Trophoblast cell (in vitro differentiated cells and primary cell): ENCODE measurements around the gene SCYL2.
A peak's percentile ranks its signal among the peaks of the same experiment; 100 is the strongest.

ENCODE experiments used
- DNase-seq, 2 donors: peaks; one replicate each; pipeline ENCODE4 v3.0.0-alpha.2; 2016
- H2AFZ ChIP-seq: 2 replicates; pipeline ENCODE4 v1.6.1; 2013; ENCODE audit warnings: low read length, moderate library complexity, mild to moderate bottlenecking; ENCODE audit not compliant: insufficient read depth, poor library complexity
- H2AK5ac ChIP-seq: 2 replicates; pipeline ENCODE4 v1.6.1; 2013; ENCODE audit warnings: mild to moderate bottlenecking, low read length
- H2BK120ac ChIP-seq: 2 replicates; pipeline ENCODE4 v1.6.1; 2013; ENCODE audit warnings: low read length, mild to moderate bottlenecking, moderate library complexity; ENCODE audit not compliant: insufficient read depth, poor library complexity
- H2BK12ac ChIP-seq: 2 replicates; pipeline ENCODE4 v1.6.1; 2013; ENCODE audit warnings: mild to moderate bottlenecking, low read length, moderate library complexity
- H2BK5ac ChIP-seq: 2 replicates; pipeline ENCODE4 v1.6.1; 2013; ENCODE audit warnings: low read length, low read depth, moderate library complexity, mild to moderate bottlenecking; ENCODE audit not compliant: poor library complexity
- H3K14ac ChIP-seq: 2 replicates; pipeline ENCODE4 v1.6.1; 2013; ENCODE audit warnings: mild to moderate bottlenecking, low read length
- H3K18ac ChIP-seq: 2 replicates; pipeline ENCODE4 v1.6.1; 2013; ENCODE audit warnings: mild to moderate bottlenecking, low read length
- H3K23ac ChIP-seq: 2 replicates; pipeline ENCODE4 v1.6.1; 2013; ENCODE audit warnings: low read length
- H3K27ac ChIP-seq: 2 replicates; pipeline ENCODE4 v1.5.1; 2013; ENCODE audit warnings: low read depth, mild to moderate bottlenecking, inconsistent platforms, low read length, moderate library complexity
- H3K27me3 ChIP-seq: 2 replicates; pipeline ENCODE4 v1.6.1; 2013; ENCODE audit warnings: inconsistent platforms, mild to moderate bottlenecking, low read length, moderate library complexity; ENCODE audit not compliant: insufficient read depth
- H3K36me3 ChIP-seq, 2 experiments: 1 replicate in 1 of 2; 2 replicates in 1 of 2; pipeline ENCODE4 v1.6.1; 2013; ENCODE audit warnings: low read length in 2 of 2, mild to moderate bottlenecking in 2 of 2, moderate library complexity in 1 of 2; ENCODE audit not compliant: insufficient read depth in 2 of 2, control insufficient read depth in 1 of 2
- H3K4ac ChIP-seq: 2 replicates; pipeline ENCODE4 v1.6.1; 2013; ENCODE audit warnings: low read depth, mild to moderate bottlenecking, low read length, moderate library complexity
- H3K4me1 ChIP-seq, 2 experiments: 1 replicate in 1 of 2; 2 replicates in 1 of 2; pipeline ENCODE4 v1.6.1; 2013; ENCODE audit warnings: low read length in 2 of 2, mild to moderate bottlenecking in 2 of 2, moderate library complexity in 1 of 2; ENCODE audit not compliant: insufficient read depth in 2 of 2, control insufficient read depth in 1 of 2
- H3K4me2 ChIP-seq: 2 replicates; pipeline ENCODE4 v1.6.1; 2013; ENCODE audit warnings: inconsistent platforms, mild to moderate bottlenecking, low read length, moderate library complexity
- H3K4me3 ChIP-seq: 2 replicates; pipeline ENCODE4 v1.5.1; 2013; ENCODE audit warnings: mild to moderate bottlenecking, low read depth, low read length, inconsistent platforms
- H3K79me1 ChIP-seq: one replicate; pipeline ENCODE4 v1.6.1; 2013; ENCODE audit warnings: low read length
- H3K79me2 ChIP-seq: 2 replicates; pipeline ENCODE4 v1.6.1; 2013; ENCODE audit warnings: low read length, mild to moderate bottlenecking; ENCODE audit not compliant: control insufficient read depth, insufficient read depth, poor library complexity
- H3K9ac ChIP-seq: 2 replicates; pipeline ENCODE4 v1.6.1; 2013; ENCODE audit warnings: mild to moderate bottlenecking, low read length
- H3K9me3 ChIP-seq: 2 replicates; pipeline ENCODE4 v1.6.1; 2013; ENCODE audit warnings: low read depth, mild to moderate bottlenecking, control low read depth, inconsistent platforms, low read length; ENCODE audit not compliant: insufficient read depth
- H4K12ac ChIP-seq: 2 replicates; pipeline ENCODE4 v1.6.1; 2013; ENCODE audit warnings: low read depth, mild to moderate bottlenecking, low read length, moderate library complexity
- H4K8ac ChIP-seq: 2 replicates; pipeline ENCODE4 v1.6.1; 2013; ENCODE audit warnings: low read depth, mild to moderate bottlenecking, low read length, moderate library complexity
- H4K91ac ChIP-seq: one replicate; pipeline ENCODE4 v1.6.1; 2013; ENCODE audit warnings: low read depth, mild to moderate bottlenecking, low read length, moderate library complexity
- WGBS: extraction: QIAGEN DNeasy Blood & Tissue Kit; methylation state at CpG from one replicate; pipeline ENCODE4 v1.1.7; 2013; ENCODE audit warnings: missing lambda C conversion rate; ENCODE audit not compliant: insufficient read length, insufficient coverage; ENCODE audit errors: extremely low coverage; 5-methylcytosine and 5-hydroxymethylcytosine counted together

SCYL2 gene

DNA sequence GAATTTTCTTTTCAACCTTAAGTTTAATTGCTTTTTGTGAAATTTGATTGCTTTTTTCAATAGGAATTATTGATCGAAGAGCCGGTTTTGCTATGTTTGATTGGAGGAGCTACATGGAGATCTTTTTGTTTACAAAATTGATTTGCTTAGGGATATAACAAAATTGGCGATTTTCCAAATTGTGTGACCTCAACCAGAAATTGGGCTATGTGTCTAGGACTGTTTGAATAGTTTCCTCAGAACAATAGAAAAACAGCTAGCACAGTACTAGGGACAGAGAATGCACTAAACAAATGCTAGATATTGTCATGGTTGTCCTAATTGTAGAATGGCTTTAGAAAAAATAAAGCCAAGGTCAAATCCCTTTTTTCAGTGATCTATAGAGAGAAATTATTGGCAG, 92.3 kb downstream of the SCYL2 start:
- no peak overlapping the region for H2AFZ ChIP-seq
- H3K18ac ChIP-seq = no peak overlapping the region
- no peak overlapping the region for H4K8ac ChIP-seq
- H2BK5ac ChIP-seq = no peak overlapping the region
- no peak overlapping the region for H4K12ac ChIP-seq
- no peaks in the 10 kb centered on the region for H3K79me2 ChIP-seq
- H4K91ac ChIP-seq = no peak overlapping the region
- no peak overlapping the region for H2BK120ac ChIP-seq
- no peaks in the 10 kb centered on the region for H3K79me1 ChIP-seq
- no peaks in the 10 kb centered on the region for H3K27me3 ChIP-seq
- no peak overlapping the region for H3K4me3 ChIP-seq
- no peak for DNase-seq
- no peak overlapping the region for H3K4ac ChIP-seq
- no peak overlapping the region for H3K9ac ChIP-seq
- WGBS = no CpG with 5 or more reads among the region's 3 CpGs
- no peaks in the 10 kb centered on the region for H3K9me3 ChIP-seq
- H3K4me2 ChIP-seq = no peak overlapping the region
- no peak overlapping the region for H3K23ac ChIP-seq
- H3K4me1 ChIP-seq = peaks cover 6 to 7% of the 10 kb centered on the region in 2 experiments
- H3K27ac ChIP-seq = no peak overlapping the region
- H2AK5ac ChIP-seq = no peak overlapping the region
- H2BK12ac ChIP-seq = no peak overlapping the region
- H3K36me3 ChIP-seq = no peaks in the 10 kb centered on the region
- H3K14ac ChIP-seq = no peak overlapping the region

GRCh38 chr12:100359822-100360221, 92.8 kb downstream of the SCYL2 start:
- Histone ChIP-seq H3K4me2 (no peak overlapping the region), H2AK5ac (no peak overlapping the region), H2BK120ac (no peak overlapping the region), H3K4me3 (no peak overlapping the region), H3K18ac (no peak overlapping the region), H3K79me2 (no peaks in the 10 kb centered on the region), H4K91ac (no peak overlapping the region), H2BK12ac (no peak overlapping the region), H4K8ac (no peak overlapping the region), H3K27ac (no peak overlapping the region), H3K4me1 (peaks cover 6 to 7% of the 10 kb centered on the region in 2 experiments), H3K9ac (no peak overlapping the region), H3K23ac (no peak overlapping the region), H2BK5ac (no peak overlapping the region), H3K9me3 (peaks cover 2% of the 10 kb centered on the region), H4K12ac (no peak overlapping the region), H3K36me3 (no peaks in the 10 kb centered on the region), H3K14ac (no peak overlapping the region), H3K79me1 (no peaks in the 10 kb centered on the region), H3K27me3 (no peaks in the 10 kb centered on the region), H3K4ac (no peak overlapping the region), H2AFZ (no peak overlapping the region)
- DNase-seq = peak in 1 of 2 donors; percentile 54
- no CpG with 5 or more reads among the region's 2 CpGs for WGBS

GRCh38 chr12:100360450-100360849, 93.5 kb downstream of the SCYL2 start:
- Histone ChIP-seq H3K79me1 (no peaks in the 10 kb centered on the region), H3K4ac (no peak overlapping the region), H2AFZ (no peak overlapping the region), H2BK12ac (no peak overlapping the region), H3K4me2 (peak overlapping the region; percentile 9), H2BK5ac (no peak overlapping the region), H3K79me2 (no peaks in the 10 kb centered on the region), H3K27ac (no peak overlapping the region), H3K14ac (no peak overlapping the region), H4K91ac (no peak overlapping the region), H3K9me3 (peaks cover 2% of the 10 kb centered on the region), H3K9ac (no peak overlapping the region), H3K4me3 (no peak overlapping the region), H4K8ac (no peak overlapping the region), H3K18ac (no peak overlapping the region), H3K23ac (no peak overlapping the region), H2BK120ac (no peak overlapping the region), H2AK5ac (no peak overlapping the region), H3K36me3 (no peaks in the 10 kb centered on the region), H4K12ac (no peak overlapping the region), H3K4me1 (peaks cover 6 to 7% of the 10 kb centered on the region in 2 experiments), H3K27me3 (no peaks in the 10 kb centered on the region)
- DNase-seq = no peak

DNA sequence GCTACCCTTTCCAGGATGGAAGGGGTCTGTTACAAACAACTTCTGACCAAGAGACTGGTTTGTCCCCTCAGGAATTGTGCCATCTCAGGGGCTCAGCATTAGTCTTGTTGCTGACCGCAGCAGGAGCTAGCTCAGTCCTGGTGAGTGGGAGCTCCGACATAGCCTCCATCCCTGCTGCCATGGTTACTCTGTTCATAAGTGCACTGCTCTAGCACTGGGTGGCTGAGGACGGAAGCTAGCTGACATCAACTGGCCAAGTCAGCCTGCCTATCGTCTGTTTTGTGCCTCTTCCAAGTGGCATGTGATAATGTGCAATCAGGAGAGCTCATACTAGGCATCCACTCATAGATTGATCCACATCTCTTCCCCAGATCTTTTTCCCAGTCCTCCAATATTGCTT, 97.3 kb downstream of the SCYL2 start:
- H2BK12ac ChIP-seq = no peak overlapping the region
- H3K36me3 ChIP-seq = no peaks in the 10 kb centered on the region
- H3K9me3 ChIP-seq = peaks cover 2% of the 10 kb centered on the region
- H3K27me3 ChIP-seq = no peaks in the 10 kb centered on the region
- no CpG with 5 or more reads among the region's 4 CpGs for WGBS
- H3K79me1 ChIP-seq = no peaks in the 10 kb centered on the region
- no peak overlapping the region for H3K4ac ChIP-seq
- no peak overlapping the region for H3K23ac ChIP-seq
- no peak overlapping the region for H2BK5ac ChIP-seq
- H3K27ac ChIP-seq = no peak overlapping the region
- no peak overlapping the region for H3K18ac ChIP-seq
- H2AFZ ChIP-seq = no peak overlapping the region
- no peak overlapping the region for H2AK5ac ChIP-seq
- no peaks in the 10 kb centered on the region for H3K79me2 ChIP-seq
- H3K9ac ChIP-seq = no peak overlapping the region
- no peak overlapping the region for H3K4me3 ChIP-seq
- H3K4me1 ChIP-seq = peaks cover 6 to 7% of the 10 kb centered on the region in 2 experiments
- H3K4me2 ChIP-seq = no peak overlapping the region
- H4K12ac ChIP-seq = no peak overlapping the region
- no peak for DNase-seq
- no peak overlapping the region for H4K91ac ChIP-seq
- H2BK120ac ChIP-seq = no peak overlapping the region
- H4K8ac ChIP-seq = no peak overlapping the region
- no peak overlapping the region for H3K14ac ChIP-seq
